ENCODE measurements around the gene ATG9A.

DNA sequence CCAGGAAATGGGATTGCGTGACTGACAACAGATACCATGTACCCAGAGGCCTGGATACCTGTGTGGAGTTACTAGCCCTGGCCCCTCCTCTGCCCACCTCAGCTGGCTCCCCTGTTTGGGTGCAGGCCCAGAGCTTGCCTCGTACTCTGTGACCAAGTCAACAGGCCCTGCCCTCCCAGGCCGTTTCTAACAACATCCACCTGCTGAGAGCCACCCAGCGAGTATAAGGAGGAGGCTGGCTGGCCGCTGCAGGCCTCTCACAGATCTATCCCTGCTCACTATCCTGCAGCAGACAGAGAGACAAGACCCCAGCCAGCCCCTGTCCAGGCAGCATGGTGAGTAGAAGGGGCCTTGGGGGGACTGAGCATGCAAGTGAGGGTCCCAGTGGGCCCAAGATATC, 36.8 kb upstream of the ATG9A start:
- TF ChIP-seq, protein P1, sequence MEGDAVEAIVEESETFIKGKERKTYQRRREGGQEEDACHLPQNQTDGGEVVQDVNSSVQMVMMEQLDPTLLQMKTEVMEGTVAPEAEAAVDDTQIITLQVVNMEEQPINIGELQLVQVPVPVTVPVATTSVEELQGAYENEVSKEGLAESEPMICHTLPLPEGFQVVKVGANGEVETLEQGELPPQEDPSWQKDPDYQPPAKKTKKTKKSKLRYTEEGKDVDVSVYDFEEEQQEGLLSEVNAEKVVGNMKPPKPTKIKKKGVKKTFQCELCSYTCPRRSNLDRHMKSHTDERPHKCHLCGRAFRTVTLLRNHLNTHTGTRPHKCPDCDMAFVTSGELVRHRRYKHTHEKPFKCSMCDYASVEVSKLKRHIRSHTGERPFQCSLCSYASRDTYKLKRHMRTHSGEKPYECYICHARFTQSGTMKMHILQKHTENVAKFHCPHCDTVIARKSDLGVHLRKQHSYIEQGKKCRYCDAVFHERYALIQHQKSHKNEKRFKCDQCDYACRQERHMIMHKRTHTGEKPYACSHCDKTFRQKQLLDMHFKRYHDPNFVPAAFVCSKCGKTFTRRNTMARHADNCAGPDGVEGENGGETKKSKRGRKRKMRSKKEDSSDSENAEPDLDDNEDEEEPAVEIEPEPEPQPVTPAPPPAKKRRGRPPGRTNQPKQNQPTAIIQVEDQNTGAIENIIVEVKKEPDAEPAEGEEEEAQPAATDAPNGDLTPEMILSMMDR (IDR thresholded peaks at IDR 0.05): no peak
- TF ChIP-seq, protein P2, sequence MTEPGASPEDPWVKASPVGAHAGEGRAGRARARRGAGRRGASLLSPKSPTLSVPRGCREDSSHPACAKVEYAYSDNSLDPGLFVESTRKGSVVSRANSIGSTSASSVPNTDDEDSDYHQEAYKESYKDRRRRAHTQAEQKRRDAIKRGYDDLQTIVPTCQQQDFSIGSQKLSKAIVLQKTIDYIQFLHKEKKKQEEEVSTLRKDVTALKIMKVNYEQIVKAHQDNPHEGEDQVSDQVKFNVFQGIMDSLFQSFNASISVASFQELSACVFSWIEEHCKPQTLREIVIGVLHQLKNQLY (CRISPR knock-in tag; IDR thresholded peaks at IDR 0.05): no peak
- no peak for TF ChIP-seq NFYB (CRISPR knock-in tag; conservative IDR thresholded peaks at IDR 0.05; ENCODE audit: low read depth)
- TF ChIP-seq, protein P3, sequence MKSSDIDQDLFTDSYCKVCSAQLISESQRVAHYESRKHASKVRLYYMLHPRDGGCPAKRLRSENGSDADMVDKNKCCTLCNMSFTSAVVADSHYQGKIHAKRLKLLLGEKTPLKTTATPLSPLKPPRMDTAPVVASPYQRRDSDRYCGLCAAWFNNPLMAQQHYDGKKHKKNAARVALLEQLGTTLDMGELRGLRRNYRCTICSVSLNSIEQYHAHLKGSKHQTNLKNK (CRISPR knock-in tag; IDR thresholded peaks at IDR 0.05): no peak
- no peak for TF ChIP-seq ZNF396 (CRISPR knock-in tag; IDR thresholded peaks at IDR 0.05; ENCODE audit: borderline replicate concordance)
